BLaER1 treated with 17β-estradiol and CSF1 and Interleukin-3, amounts not matched to agents 10 nM and 100 nM (cell line): ENCODE measurements around the gene PPP5C.

Experiments
- H3K27ac ChIP-seq, 11 experiments: shearing (Covaris generic); formaldehyde crosslinking; 2 replicates each; pipeline ENCODE4 v1.8.1; 2022
- H3K27me3 ChIP-seq, 11 experiments: shearing (Covaris generic); formaldehyde crosslinking; 2 replicates each; pipeline ENCODE4 v1.8.1; 2022
- H3K36me3 ChIP-seq, 11 experiments: shearing (Covaris generic); formaldehyde crosslinking; 2 replicates each; pipeline ENCODE4 v1.8.1; 2022
- H3K4me1 ChIP-seq, 10 experiments: shearing (Covaris generic); formaldehyde crosslinking; 2 replicates each; pipeline ENCODE4 v1.8.1; 2022
- H3K4me2 ChIP-seq, 11 experiments: shearing (Covaris generic); formaldehyde crosslinking; 2 replicates each; pipeline ENCODE4 v1.8.1; 2022
- H3K4me3 ChIP-seq, 10 experiments: shearing (Covaris generic); formaldehyde crosslinking; 2 replicates each; pipeline ENCODE4 v1.8.1; 2022
- H3K9ac ChIP-seq, 11 experiments: shearing (Covaris generic); formaldehyde crosslinking; 2 replicates each; pipeline ENCODE4 v1.8.1; 2022
- H3K9me3 ChIP-seq, 11 experiments: shearing (Covaris generic); formaldehyde crosslinking; replicated peaks in 1 of 11; 2 replicates each; pipeline ENCODE4 v1.8.1; 2022
- H4K20me1 ChIP-seq, 11 experiments: shearing (Covaris generic); formaldehyde crosslinking; 2 replicates each; pipeline ENCODE4 v1.8.1; 2022
- Cebpa-rat ChIP-seq, 11 experiments: shearing (Covaris generic); IDR thresholded peaks; 2 replicates each; pipeline ENCODE4 v1.8.1; 2022

The PPP5C gene

GRCh38 chr19:46420056-46420455 is 73.2 kb downstream of the PPP5C start:
- Histone ChIP-seq H3K4me3 (no peak overlapping the region), H3K27ac (peak overlapping the region in 1 of 11 experiments; percentile 4; a peak in 1 of 22 replicates), H3K36me3 (no peaks in the 10 kb centered on the region), H3K9ac (0 out of 22 replicates have a peak overlapping the region, but pooled peaks of 1 of the 11 experiments have one; percentile 2), H3K27me3 (peaks cover 0 to 19% (median 5%) of the 10 kb centered on the region in 11 experiments; a peak in 14 of 22 replicates), H3K4me1 (peaks cover 14 to 58% (median 38%) of the 10 kb centered on the region in 10 experiments), H4K20me1 (no peaks in the 10 kb centered on the region), H3K4me2 (peak overlapping the region in 9 of 11 experiments; percentile 18 to 68 (median 61); a peak in 17 of 22 replicates), H3K9me3 (0 out of 22 replicates have a peak, but pooled peaks cover 0 to 1% (median 0%) of the 10 kb centered on the region in 11 experiments)
- TF ChIP-seq Cebpa-rat (IDR thresholded peaks at IDR 0.05): no peak

GRCh38 chr19:46422344-46422743 is 75.5 kb downstream of the PPP5C start:
- Histone ChIP-seq H4K20me1 (no peaks in the 10 kb centered on the region; a peak in 1 of 22 replicates), H3K4me3 (no peak overlapping the region), H3K36me3 (no peaks in the 10 kb centered on the region), H3K9me3 (peaks cover 0 to 6% (median 0%) of the 10 kb centered on the region in 11 experiments; a peak in 1 of 22 replicates), H3K27me3 (peaks cover 20 to 29% (median 27%) of the 10 kb centered on the region in 11 experiments), H3K27ac (no peak overlapping the region), H3K9ac (no peak overlapping the region), H3K4me2 (no peak overlapping the region; a peak in 1 of 22 replicates), H3K4me1 (peaks cover 0 to 37% (median 15%) of the 10 kb centered on the region in 10 experiments; a peak in 16 of 20 replicates)
- TF ChIP-seq Cebpa-rat (IDR thresholded peaks at IDR 0.05): no peak

- no peak overlapping the region for H3K4me2 ChIP-seq
- H3K4me1 ChIP-seq: peaks cover 0 to 45% (median 18%) of the 10 kb centered on the region in 10 experiments; a peak in 16 of 20 replicates
- no peak for TF ChIP-seq Cebpa-rat (IDR thresholded peaks at IDR 0.05)
- peaks cover 27 to 37% (median 35%) of the 10 kb centered on the region in 11 experiments for H3K27me3 ChIP-seq
- no peaks in the 10 kb centered on the region for H3K36me3 ChIP-seq
- no peak overlapping the region for H3K27ac ChIP-seq
- H3K9me3 ChIP-seq: peaks cover 0 to 6% (median 0%) of the 10 kb centered on the region in 11 experiments; a peak in 1 of 22 replicates
- no peak overlapping the region for H3K4me3 ChIP-seq
- no peak overlapping the region for H3K9ac ChIP-seq
- peaks cover 0 to 1% (median 0%) of the 10 kb centered on the region in 11 experiments; a peak in 2 of 22 replicates for H4K20me1 ChIP-seq
Observed at GRCh38 chr19:46423188-46423587, 76.3 kb downstream of the PPP5C start.

GRCh38 chr19:46426035-46426505 is 79.2 kb downstream of the PPP5C start:
- Histone ChIP-seq H3K9me3 (peaks cover 0 to 6% (median 0%) of the 10 kb centered on the region in 11 experiments; a peak in 2 of 22 replicates), H3K4me3 (no peak overlapping the region), H3K36me3 (no peaks in the 10 kb centered on the region), H3K27ac (no peak overlapping the region), H3K4me1 (peaks cover 6 to 54% (median 27%) of the 10 kb centered on the region in 10 experiments; a peak in 18 of 20 replicates), H4K20me1 (peaks cover 0 to 5% (median 0%) of the 10 kb centered on the region in 11 experiments; a peak in 2 of 22 replicates), H3K9ac (no peak overlapping the region), H3K4me2 (no peak overlapping the region), H3K27me3 (peaks cover 27 to 43% (median 37%) of the 10 kb centered on the region in 11 experiments)
- TF ChIP-seq Cebpa-rat (IDR thresholded peaks at IDR 0.05): no peak

GRCh38 chr19:46426506-46427162 is 79.7 kb downstream of the PPP5C start:
- peak overlapping the region in 2 of 11 experiments; percentile 6 to 7; a peak in 1 of 22 replicates for H3K4me2 ChIP-seq
- peaks cover 0 to 5% (median 0%) of the 10 kb centered on the region in 11 experiments; a peak in 2 of 22 replicates for H4K20me1 ChIP-seq
- no peak for TF ChIP-seq Cebpa-rat (IDR thresholded peaks at IDR 0.05)
- H3K9ac ChIP-seq: no peak overlapping the region
- peaks cover 6 to 55% (median 27%) of the 10 kb centered on the region in 10 experiments; a peak in 18 of 20 replicates for H3K4me1 ChIP-seq
- peaks cover 27 to 43% (median 37%) of the 10 kb centered on the region in 11 experiments for H3K27me3 ChIP-seq
- peaks cover 0 to 6% (median 0%) of the 10 kb centered on the region in 11 experiments; a peak in 2 of 22 replicates for H3K9me3 ChIP-seq
- H3K4me3 ChIP-seq: no peak overlapping the region
- no peak overlapping the region for H3K27ac ChIP-seq
- no peaks in the 10 kb centered on the region for H3K36me3 ChIP-seq

GRCh38 chr19:46427518-46428045 is 80.7 kb downstream of the PPP5C start:
- TF ChIP-seq Cebpa-rat (IDR thresholded peaks at IDR 0.05): no peak
- peaks cover 0 to 5% (median 0%) of the 10 kb centered on the region in 11 experiments; a peak in 2 of 22 replicates for H4K20me1 ChIP-seq
- H3K4me1 ChIP-seq: peaks cover 6 to 54% (median 28%) of the 10 kb centered on the region in 10 experiments; a peak in 18 of 20 replicates
- H3K9ac ChIP-seq: no peak overlapping the region
- peak overlapping the region in 6 of 11 experiments; percentile 11 to 75 (median 66); a peak in 6 of 22 replicates for H3K4me2 ChIP-seq
- H3K36me3 ChIP-seq: no peaks in the 10 kb centered on the region
- peaks cover 27 to 43% (median 37%) of the 10 kb centered on the region in 11 experiments for H3K27me3 ChIP-seq
- no peak overlapping the region for H3K4me3 ChIP-seq
- peaks cover 0 to 6% (median 0%) of the 10 kb centered on the region in 11 experiments; a peak in 2 of 22 replicates for H3K9me3 ChIP-seq
- no peak overlapping the region for H3K27ac ChIP-seq

GRCh38 chr19:46428239-46429135 is 81.6 kb downstream of the PPP5C start, which contains the start of gene PNMA8C:
Gene PNMA8C, minus strand, starts transcription at chr19:46428936. Its CDS starts 577 bp downstream, at chr19:46428359.
- Histone ChIP-seq H3K4me2 (peak within 1 kb of the TSS; percentile 32 to 76 (median 67); a peak in 21 of 22 replicates), H3K9me3 (peaks cover 0 to 6% (median 0%) of the 10 kb centered on the region in 11 experiments; a peak in 2 of 22 replicates), H3K4me3 (peak within 1 kb of the TSS in 2 of 10 experiments; percentile 7 to 14; a peak in 1 of 20 replicates), H3K27me3 (peaks cover 27 to 43% (median 37%) of the 10 kb centered on the region in 11 experiments), H3K9ac (no peak within 1 kb of the TSS), H4K20me1 (peaks cover 0 to 5% (median 0%) of the 10 kb centered on the region in 11 experiments; a peak in 2 of 22 replicates), H3K27ac (no peak within 1 kb of the TSS), H3K4me1 (peaks cover 6 to 49% (median 26%) of the 10 kb centered on the region in 10 experiments; a peak in 18 of 20 replicates), H3K36me3 (no peaks in the 10 kb centered on the region)
- no peak for TF ChIP-seq Cebpa-rat (IDR thresholded peaks at IDR 0.05)

GRCh38 chr19:46429999-46430398 is 83.1 kb downstream of the PPP5C start:
- peaks cover 6 to 49% (median 26%) of the 10 kb centered on the region in 10 experiments; a peak in 18 of 20 replicates for H3K4me1 ChIP-seq
- H3K9ac ChIP-seq: no peak overlapping the region
- peak overlapping the region in 7 of 11 experiments; percentile 3 to 60 (median 34); a peak in 11 of 22 replicates for H3K4me2 ChIP-seq
- TF ChIP-seq Cebpa-rat (IDR thresholded peaks at IDR 0.05): no peak
- H4K20me1 ChIP-seq: peaks cover 0 to 5% (median 0%) of the 10 kb centered on the region in 11 experiments; a peak in 2 of 22 replicates
- no peaks in the 10 kb centered on the region for H3K36me3 ChIP-seq
- H3K27me3 ChIP-seq: peaks cover 27 to 39% (median 34%) of the 10 kb centered on the region in 11 experiments
- H3K4me3 ChIP-seq: no peak overlapping the region
- H3K9me3 ChIP-seq: peaks cover 0 to 6% (median 0%) of the 10 kb centered on the region in 11 experiments; a peak in 2 of 22 replicates
- no peak overlapping the region for H3K27ac ChIP-seq
